Epithelial cell of esophagus (primary cell): Measurements from ENCODE around the gene WDR27.
A peak's percentile ranks its signal among the peaks of the same experiment; 100 is the strongest.

ENCODE experiments used
- DNase-seq: peaks from one replicate; pipeline ENCODE4 v3.0.0; 2010; ENCODE audit warnings: low read depth
- H3K4me3 ChIP-seq: 2 replicates; pipeline ENCODE4 v1.5.1; 2011; ENCODE audit warnings: mild to moderate bottlenecking, low read length, control low read depth
- TF ChIP-seq, protein P1 (sequence below): IDR thresholded peaks from 2 replicates; pipeline ENCODE4 v1.5.1; 2011; ENCODE audit warnings: low read depth, mild to moderate bottlenecking, low read length, control low read depth, inconsistent platforms; ENCODE audit not compliant: insufficient read depth; ENCODE audit errors: missing control alignments

The WDR27 gene

DNA sequence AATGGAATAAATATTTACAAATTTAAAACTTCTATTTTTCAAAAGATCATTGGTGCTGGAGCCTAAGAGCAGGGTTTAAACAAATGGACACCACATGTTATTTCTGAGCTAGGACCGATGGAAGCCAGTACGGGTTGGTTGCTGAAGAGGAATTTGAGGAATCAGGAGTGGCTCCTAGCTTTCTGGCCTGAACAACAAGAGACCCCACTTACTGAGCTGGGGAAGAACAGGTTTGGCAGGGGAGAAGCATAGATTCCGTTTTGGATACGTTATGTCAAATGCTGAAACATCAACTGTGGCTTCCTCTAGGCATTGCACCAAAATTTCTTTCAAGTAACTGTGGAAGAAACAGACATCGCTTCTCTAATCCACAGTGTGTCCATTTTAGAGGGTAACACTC is 6.7 kb downstream of the WDR27 start:
- no peak overlapping the region for H3K4me3 ChIP-seq
- TF ChIP-seq, protein P1, sequence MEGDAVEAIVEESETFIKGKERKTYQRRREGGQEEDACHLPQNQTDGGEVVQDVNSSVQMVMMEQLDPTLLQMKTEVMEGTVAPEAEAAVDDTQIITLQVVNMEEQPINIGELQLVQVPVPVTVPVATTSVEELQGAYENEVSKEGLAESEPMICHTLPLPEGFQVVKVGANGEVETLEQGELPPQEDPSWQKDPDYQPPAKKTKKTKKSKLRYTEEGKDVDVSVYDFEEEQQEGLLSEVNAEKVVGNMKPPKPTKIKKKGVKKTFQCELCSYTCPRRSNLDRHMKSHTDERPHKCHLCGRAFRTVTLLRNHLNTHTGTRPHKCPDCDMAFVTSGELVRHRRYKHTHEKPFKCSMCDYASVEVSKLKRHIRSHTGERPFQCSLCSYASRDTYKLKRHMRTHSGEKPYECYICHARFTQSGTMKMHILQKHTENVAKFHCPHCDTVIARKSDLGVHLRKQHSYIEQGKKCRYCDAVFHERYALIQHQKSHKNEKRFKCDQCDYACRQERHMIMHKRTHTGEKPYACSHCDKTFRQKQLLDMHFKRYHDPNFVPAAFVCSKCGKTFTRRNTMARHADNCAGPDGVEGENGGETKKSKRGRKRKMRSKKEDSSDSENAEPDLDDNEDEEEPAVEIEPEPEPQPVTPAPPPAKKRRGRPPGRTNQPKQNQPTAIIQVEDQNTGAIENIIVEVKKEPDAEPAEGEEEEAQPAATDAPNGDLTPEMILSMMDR = no peak
- no peak for DNase-seq

DNA sequence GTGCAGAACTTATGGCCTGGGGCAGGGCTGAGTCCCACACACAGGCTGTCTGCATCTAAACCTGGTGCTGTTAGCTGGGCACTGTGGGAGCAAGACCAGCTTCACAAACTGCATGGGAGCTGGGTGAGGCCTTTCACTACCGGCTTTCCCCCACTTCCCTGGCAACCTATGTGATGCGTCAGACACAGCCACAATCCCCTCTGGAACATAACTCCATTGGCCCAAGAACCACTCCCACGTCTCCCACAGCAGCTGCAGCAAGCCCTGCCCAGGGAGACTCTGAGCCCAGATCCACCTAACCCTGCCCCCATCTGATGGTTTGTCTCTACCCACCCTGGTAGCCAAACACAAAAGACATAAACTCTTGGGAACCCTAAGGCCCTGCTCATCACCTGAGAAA is 9.3 kb downstream of the WDR27 start:
- TF ChIP-seq, protein P1 = no peak
- no peak for DNase-seq
- no peak overlapping the region for H3K4me3 ChIP-seq

DNA sequence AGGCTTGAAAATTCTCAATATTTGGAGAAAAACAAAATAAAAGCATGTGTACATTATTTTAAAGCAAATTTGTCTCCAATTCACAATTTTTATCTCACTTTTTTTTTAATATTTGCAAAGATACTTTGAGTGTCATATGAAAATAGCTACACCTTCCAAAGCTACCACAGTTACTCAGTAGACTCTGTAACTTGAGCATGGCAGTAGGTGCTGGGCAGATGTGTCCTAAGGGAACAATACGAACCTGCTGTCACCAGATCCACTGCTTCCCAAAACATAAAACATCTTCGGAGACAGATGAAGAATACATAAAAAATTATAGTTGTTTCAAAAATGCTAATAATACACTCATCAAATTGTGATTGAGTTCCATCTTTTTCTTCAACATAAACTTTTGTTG is 10.6 kb downstream of the WDR27 start:
- H3K4me3 ChIP-seq = no peak overlapping the region
- no peak for DNase-seq
- TF ChIP-seq, protein P1 = no peak

DNA sequence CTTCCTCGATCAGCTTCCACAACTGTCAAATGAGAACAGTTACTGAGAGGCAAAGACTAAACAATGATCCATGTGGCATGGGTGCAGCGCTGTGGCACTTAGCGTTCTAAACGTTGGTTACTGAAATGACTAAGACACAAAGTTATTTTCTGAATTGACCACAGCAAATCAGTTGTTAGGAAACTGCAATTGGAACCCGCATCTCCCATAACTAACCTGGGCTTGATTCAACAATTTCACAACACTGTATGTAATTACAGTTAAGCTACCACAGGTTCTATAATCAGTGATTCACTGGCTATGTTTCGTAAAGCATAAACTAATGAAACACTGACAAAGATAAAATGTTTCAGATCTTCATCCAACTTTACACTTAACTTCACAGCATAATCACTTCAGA is 12.5 kb downstream of the WDR27 start:
- DNase-seq = peak; percentile 89
- TF ChIP-seq, protein P1 = no peak
- H3K4me3 ChIP-seq = no peak overlapping the region

DNA sequence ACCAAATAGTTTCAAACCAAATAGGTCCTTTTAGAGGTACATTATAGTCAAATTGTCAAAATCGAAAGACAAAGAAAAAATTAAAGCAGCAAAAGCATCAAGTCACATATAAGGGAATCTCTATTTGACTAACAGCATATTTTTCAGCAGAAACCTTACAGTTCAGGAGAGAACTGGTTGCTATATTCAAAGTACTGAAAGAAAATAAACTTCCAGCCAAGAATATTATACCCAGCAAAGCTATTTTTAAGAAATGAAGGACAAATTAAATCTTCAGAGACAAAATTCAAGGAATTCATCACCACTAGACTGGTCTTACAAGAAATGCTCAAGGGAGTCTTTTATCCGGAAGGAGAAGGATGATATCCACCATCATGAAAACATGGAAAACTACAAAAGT is 16.0 kb downstream of the WDR27 start:
- no peak for DNase-seq
- no peak overlapping the region for H3K4me3 ChIP-seq
- TF ChIP-seq, protein P1 = no peak

DNA sequence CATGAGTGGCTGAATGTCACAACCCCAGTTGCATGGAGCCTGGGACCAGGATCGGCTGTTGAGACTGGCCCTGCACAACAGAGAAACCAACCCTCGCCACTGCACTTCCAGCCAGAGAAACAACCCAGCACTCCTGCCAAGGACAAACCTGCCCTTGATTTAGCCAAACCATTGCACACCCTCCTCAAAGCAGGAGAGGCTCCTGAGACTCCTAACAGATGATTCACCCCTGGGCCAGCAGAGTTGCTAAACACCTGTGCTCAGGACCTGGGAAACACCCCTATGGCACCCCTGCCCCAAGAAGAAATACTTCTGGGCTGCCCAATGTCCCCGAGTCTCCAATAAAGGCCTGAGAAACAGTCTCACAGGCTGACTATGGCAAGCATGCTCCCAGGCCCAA is 17.8 kb downstream of the WDR27 start:
- no peak overlapping the region for H3K4me3 ChIP-seq
- TF ChIP-seq, protein P1 = no peak
- peak; percentile 50 for DNase-seq

DNA sequence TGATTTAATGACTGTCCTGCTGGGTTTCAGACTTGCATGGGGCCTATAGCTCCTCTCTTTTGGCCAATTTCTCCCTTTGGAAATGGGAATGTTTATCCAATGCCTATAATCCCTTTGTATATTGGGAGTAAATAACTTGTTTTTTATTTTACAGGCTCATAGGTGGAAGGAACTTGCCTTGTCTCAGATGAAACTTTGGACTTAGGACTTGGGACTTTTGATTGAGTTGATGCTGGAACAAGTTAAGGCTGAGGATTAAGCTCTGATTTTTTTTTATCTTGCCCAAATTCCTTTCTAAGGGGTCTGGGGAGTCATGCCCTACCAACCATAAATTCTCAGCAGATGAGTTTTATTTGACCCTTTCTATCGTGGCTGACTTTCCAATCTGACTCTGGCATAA is 23.5 kb downstream of the WDR27 start:
- no peak for DNase-seq
- H3K4me3 ChIP-seq = no peak overlapping the region
- TF ChIP-seq, protein P1 = no peak
